ENCODE measurements around the gene LRRC28.

GRCh38 chr15:99421758-99422157 lies 170.5 kb downstream of the LRRC28 start:
- TF ChIP-seq POLR2A (IDR thresholded peaks at IDR 0.05) (no peak), CTCF (IDR thresholded peaks at IDR 0.05) (no peak)

Measured in lower leg skin (tissue), 3 donors.